ENCODE results near the gene SLC6A7.

Gene SLC6A7

GRCh38 chr5:150219861-150220260 is 30.0 kb downstream of the SLC6A7 start:
- ChIA-PET CTCF (interaction anchor here (0.9 to 9.9 kb wide), 17 partner anchors 10 to 388 kb away, joined by 3 to 222 read pairs (median 6); partner anchors contain the start of genes HMGXB3 and TIGD6), POLR2A (no interaction called here)
- no peak for DNase-seq (ENCODE audit: low read depth, low spot score)
- TF ChIP-seq, protein P1, sequence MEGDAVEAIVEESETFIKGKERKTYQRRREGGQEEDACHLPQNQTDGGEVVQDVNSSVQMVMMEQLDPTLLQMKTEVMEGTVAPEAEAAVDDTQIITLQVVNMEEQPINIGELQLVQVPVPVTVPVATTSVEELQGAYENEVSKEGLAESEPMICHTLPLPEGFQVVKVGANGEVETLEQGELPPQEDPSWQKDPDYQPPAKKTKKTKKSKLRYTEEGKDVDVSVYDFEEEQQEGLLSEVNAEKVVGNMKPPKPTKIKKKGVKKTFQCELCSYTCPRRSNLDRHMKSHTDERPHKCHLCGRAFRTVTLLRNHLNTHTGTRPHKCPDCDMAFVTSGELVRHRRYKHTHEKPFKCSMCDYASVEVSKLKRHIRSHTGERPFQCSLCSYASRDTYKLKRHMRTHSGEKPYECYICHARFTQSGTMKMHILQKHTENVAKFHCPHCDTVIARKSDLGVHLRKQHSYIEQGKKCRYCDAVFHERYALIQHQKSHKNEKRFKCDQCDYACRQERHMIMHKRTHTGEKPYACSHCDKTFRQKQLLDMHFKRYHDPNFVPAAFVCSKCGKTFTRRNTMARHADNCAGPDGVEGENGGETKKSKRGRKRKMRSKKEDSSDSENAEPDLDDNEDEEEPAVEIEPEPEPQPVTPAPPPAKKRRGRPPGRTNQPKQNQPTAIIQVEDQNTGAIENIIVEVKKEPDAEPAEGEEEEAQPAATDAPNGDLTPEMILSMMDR (IDR thresholded peaks at IDR 0.05; ENCODE audit: insufficient read depth, low read length, missing control alignments), result no peak
- no peak overlapping the region for H3K4me3 ChIP-seq (ENCODE audit: low read depth, low read length)

DNA sequence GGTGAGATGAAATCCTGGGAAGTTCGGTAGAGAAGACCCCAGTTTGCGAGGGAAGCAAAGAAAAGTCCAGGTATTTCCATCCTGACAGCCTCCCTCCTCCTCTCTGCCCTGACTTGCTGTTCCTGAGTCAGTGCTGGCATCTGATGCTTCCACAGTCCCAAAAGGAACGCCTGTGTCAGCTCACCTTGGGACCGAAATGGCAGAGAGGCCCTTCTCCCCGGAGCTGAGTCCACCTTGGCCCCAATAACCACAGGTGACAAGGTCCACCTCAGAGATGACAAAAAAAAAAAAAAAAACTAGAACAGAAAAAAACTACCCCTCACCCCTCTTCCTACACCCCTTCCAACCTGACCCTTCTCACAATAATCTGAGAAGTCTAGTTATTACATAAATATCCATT is 31.6 kb downstream of the SLC6A7 start:
- H3K4me3 ChIP-seq (ENCODE audit: low read depth, low read length), result no peak overlapping the region
- ChIA-PET CTCF (interaction anchor here (1.6 to 9.9 kb wide), 3 partner anchors 89 to 385 kb away, joined by 5 to 222 read pairs (median 99); no protein-coding TSS in a partner anchor), POLR2A (no interaction called here)
- no peak for DNase-seq (ENCODE audit: low read depth, low spot score)
- TF ChIP-seq, protein P1 (IDR thresholded peaks at IDR 0.05; ENCODE audit: insufficient read depth, low read length, missing control alignments), result no peak

DNA sequence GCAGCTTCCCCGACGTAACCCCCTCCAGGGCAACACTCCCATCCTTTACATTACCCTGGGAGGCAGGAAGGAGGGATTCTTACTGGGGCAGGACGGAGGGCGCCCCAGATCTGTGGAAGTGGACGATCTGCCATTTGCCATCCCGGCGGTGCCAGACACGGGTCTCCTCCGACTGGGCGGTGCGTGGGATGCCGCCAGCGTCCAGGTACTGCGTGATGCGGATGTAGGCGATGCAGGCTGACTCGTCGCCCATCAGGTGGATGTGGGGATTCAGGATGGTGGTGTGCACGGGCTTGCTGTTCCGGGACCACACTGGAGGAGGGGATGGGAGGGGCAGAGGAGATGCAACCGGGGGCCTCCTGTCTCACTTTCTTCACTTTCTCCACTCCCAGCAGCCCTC is 33.0 kb downstream of the SLC6A7 start:
- CTCF ChIA-PET, result interaction anchor here (0.9 to 9.9 kb wide), 8 partner anchors 7 to 394 kb away, joined by 3 to 222 read pairs (median 3); no protein-coding TSS in a partner anchor

GRCh38 chr5:150223474-150223873 is 33.6 kb downstream of the SLC6A7 start:
- CTCF ChIA-PET, result interaction anchor here (0.9 to 2.6 kb wide), 6 partner anchors 8 to 395 kb away, joined by 3 to 10 read pairs (median 3); no protein-coding TSS in a partner anchor
- no peak overlapping the region for H3K4me3 ChIP-seq (ENCODE audit: low read depth, low read length)
- POLR2A ChIA-PET, result no interaction called here
- DNase-seq (ENCODE audit: low read depth, low spot score), result no peak
- TF ChIP-seq, protein P1 (IDR thresholded peaks at IDR 0.05; ENCODE audit: insufficient read depth, low read length, missing control alignments), result no peak

More for the DNA sequence above, 33.0 kb downstream of the SLC6A7 start:
- no peak overlapping the region for H3K4me3 ChIP-seq (ENCODE audit: low read depth, low read length)
- POLR2A ChIA-PET, result no interaction called here
- DNase-seq (ENCODE audit: low read depth, low spot score), result no peak
- TF ChIP-seq, protein P1 (IDR thresholded peaks at IDR 0.05; ENCODE audit: insufficient read depth, low read length, missing control alignments), result no peak

DNA sequence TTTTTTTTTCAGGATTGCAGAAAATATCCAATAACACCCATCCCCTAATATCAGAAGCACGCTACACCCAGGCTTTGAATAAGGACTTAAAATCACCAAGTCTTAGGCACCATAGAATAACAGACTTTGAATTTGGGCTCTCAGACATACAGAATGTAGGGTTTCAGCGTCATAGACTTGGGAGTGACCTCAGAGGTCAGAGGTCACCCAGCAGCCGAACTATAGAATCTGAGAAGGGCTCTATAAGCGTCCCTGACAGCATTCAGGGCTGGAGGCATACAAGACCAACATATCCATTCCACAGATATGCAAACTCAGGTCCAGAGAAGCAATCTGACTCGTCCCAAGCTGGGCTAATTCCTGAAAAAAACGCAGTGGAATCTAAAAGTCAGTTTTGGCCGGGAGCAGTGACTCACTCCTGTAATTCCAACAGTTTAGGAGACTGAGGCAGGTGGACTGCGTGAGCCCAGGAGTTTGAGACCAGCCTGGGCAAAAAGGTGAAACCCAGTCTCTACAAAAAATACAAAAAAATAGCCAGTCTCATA is 34.7 kb downstream of the SLC6A7 start:
- CTCF ChIA-PET, result interaction anchor here (1.5 to 2.6 kb wide), 3 partner anchors 9 to 396 kb away, joined by 3 to 10 read pairs (median 3); no protein-coding TSS in a partner anchor
- no peak for DNase-seq (ENCODE audit: low read depth, low spot score)
- TF ChIP-seq, protein P1 (IDR thresholded peaks at IDR 0.05; ENCODE audit: insufficient read depth, low read length, missing control alignments), result no peak
- H3K4me3 ChIP-seq (ENCODE audit: low read depth, low read length), result no peak overlapping the region
- POLR2A ChIA-PET, result no interaction called here

DNA sequence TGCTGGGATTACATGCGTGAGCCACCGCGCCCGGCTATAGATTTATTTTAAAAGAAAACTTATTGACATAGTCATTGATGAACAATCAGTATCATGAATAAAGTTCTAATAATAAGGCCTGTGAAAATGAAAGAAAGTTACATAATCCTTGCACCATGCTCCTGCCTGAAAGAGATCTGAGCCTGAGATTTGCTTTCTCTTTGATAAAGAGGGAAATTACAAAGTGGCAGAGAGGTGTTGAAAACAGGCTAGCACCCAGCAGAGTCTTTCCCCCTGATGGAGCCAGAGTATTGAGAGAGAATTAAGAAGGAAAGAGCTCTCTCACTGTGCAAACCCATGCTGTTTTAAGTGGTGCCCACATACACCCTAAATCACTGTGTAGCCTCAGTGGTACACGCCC is 37.2 kb downstream of the SLC6A7 start:
- ChIA-PET CTCF (interaction anchor here (0.9 to 3.2 kb wide), 5 partner anchors 9 to 393 kb away, joined by 3 to 16 read pairs (median 7); no protein-coding TSS in a partner anchor), POLR2A (no interaction called here)

More for the DNA sequence above, 37.2 kb downstream of the SLC6A7 start:
- DNase-seq (ENCODE audit: low read depth, low spot score), result no peak
- TF ChIP-seq, protein P1 (IDR thresholded peaks at IDR 0.05; ENCODE audit: insufficient read depth, low read length, missing control alignments), result no peak
- H3K4me3 ChIP-seq (ENCODE audit: low read depth, low read length), result no peak overlapping the region

Data from AG04449 (cell line).